Retinal pigment epithelial cell (primary cell): ENCODE data around the gene CACNG3.

Experiments
- DNase-seq: peaks from one replicate; pipeline ENCODE4 v3.0.0-alpha.2; 2010; ENCODE audit warnings: low read depth
- H3K4me3 ChIP-seq: 2 replicates; pipeline ENCODE4 v1.5.1; 2011; ENCODE audit warnings: mild to moderate bottlenecking, low read length, control low read depth, moderate library complexity
- TF ChIP-seq, protein P1 (sequence below): conservative IDR thresholded peaks from 2 replicates; pipeline ENCODE4 v1.5.1; 2011; ENCODE audit warnings: low read depth, low read length, control low read depth, inconsistent platforms

Gene CACNG3

DNA sequence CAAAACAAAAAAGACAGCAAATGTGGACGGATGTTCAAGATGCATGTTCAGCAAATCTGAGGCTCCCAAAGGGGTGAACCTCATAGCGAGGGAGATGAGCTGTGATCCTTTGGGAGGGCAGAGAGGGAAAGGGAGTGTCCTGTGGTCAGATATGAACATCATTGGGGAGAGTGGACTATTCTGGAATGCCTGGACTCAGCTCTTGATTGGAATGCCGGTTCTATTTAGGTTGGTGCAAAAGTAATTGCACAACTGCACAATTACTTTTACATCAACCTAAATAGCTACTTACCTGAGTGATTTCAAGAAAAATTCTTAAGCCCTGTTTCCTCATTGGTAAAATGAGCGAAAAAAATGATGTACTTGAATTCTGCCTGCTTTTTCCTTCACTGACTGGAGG, 89.6 kb downstream of the CACNG3 start:
- DNase-seq, result no peak
- H3K4me3 ChIP-seq, result no peak overlapping the region
- TF ChIP-seq, protein P1, sequence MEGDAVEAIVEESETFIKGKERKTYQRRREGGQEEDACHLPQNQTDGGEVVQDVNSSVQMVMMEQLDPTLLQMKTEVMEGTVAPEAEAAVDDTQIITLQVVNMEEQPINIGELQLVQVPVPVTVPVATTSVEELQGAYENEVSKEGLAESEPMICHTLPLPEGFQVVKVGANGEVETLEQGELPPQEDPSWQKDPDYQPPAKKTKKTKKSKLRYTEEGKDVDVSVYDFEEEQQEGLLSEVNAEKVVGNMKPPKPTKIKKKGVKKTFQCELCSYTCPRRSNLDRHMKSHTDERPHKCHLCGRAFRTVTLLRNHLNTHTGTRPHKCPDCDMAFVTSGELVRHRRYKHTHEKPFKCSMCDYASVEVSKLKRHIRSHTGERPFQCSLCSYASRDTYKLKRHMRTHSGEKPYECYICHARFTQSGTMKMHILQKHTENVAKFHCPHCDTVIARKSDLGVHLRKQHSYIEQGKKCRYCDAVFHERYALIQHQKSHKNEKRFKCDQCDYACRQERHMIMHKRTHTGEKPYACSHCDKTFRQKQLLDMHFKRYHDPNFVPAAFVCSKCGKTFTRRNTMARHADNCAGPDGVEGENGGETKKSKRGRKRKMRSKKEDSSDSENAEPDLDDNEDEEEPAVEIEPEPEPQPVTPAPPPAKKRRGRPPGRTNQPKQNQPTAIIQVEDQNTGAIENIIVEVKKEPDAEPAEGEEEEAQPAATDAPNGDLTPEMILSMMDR, result no peak

DNA sequence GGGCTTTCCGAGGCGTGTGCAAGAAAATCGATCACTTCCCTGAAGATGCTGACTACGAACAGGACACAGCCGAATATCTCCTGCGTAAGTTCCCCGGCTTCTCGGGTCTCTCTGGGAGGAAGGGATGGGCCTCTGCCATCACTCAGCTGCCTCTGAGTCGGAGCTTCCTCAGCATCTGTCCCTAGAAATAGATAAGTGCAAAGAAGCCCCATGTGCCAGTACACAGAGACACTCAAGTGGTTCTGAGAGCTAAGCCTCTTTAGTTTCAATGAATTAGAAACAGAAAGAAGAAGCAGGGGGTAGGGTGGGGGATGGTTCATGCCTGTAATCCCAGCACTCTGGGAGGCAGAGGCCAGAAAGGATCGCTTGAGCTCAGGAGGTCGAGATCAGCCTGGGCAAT, 90.6 kb downstream of the CACNG3 start:
- H3K4me3 ChIP-seq, result no peak overlapping the region
- TF ChIP-seq, protein P1, result no peak
- no peak for DNase-seq

DNA sequence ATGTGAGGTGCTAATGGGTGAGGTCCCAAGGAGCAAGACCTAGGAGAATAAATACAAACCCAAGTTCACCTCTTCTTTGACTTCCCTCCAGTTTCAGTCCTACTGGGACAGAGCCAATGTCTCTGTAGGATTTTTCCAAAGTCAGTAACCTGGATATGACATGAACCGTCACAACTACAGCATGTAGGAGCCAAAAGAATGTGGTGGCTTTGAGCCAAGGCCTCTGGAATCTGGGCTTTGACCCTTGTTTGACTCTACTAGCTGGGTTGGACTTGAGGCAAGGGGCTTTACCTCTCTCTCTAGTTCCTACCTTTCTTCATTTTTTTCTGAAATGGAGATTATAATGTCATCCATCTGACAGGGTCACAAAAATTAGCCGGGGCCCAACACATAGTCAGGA, 91.4 kb downstream of the CACNG3 start:
- TF ChIP-seq, protein P1, result no peak

DNA sequence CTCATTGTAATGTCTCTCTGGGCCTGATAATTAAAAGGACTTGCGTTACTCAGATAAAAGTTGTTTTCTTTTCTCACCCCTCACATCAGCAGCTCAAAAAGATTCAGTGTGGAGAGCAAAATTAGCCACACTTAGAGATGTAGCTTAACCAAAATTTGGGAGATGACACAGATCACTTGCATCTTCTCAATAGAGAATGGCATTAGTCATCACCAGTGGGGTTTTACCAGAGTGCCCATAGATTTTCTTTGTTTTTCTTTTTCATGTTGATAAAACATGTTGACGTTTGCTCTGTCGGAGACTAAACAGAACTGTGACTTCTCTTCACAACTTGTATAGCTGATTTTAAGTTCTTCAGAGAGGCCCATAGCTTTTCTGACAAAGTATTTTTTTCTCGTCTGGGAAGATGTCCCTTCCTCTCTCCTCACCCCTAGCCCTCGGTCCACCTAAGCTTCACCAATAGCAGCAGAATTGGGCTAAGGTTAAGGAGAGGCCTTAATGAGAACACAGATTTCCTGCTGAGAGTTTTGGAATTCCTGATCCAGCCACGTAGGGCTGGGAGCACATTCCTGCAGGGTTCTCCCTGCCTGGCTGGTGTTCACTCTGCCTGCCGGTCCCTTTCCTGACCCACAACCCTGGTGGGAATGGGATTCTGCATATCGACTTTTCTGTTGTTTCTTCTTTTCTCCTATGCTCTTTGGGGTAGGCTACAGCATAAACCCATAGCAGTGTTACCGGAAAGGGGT, 92.6 kb downstream of the CACNG3 start:
- DNase-seq, result peak; percentile 2
- no peak overlapping the region for H3K4me3 ChIP-seq
- TF ChIP-seq, protein P1, result no peak

More for the DNA sequence above, 91.4 kb downstream of the CACNG3 start:
- H3K4me3 ChIP-seq, result no peak overlapping the region
- peak; percentile 44 for DNase-seq

DNA sequence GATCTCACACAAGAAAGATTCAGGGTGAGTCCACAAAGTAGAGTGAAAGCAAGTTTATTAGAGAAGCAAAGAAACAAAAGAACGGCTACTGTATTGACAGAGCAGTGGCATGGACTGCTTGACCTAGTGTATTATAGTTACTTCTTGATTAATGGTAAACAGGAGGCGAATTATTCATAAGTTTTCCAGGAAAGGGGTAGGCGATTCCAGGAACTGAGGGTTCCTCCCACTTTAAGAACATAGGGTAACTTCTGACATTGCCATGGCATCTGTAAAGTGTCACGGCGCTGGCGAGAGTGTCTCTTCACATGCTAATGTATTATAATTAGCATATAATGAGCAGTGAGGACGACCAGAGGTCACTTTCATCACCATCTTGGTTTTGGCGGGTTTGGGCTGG, 93.2 kb downstream of the CACNG3 start:
- no peak for DNase-seq
- H3K4me3 ChIP-seq, result no peak overlapping the region

DNA sequence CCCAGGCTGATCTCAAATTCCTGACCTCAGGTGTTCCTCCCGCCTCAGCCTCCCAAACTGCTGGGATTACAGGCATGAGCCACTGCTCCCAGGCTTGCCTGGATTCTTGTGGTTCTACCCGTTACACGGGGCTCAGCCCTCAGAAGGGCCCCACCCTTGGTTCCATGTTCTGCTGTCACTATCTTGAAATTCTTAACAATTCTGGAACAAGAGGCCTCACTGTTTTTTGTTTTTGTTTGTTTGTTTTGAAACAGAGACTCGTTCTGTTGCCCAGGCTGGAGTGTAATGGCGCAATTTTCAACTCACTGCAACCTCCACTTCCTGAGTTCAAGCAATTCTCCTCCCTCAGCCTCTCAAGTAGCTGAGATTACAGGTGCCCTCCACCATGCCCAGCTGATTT, 96.6 kb downstream of the CACNG3 start:
- DNase-seq, result no peak
- no peak overlapping the region for H3K4me3 ChIP-seq
- TF ChIP-seq, protein P1, result no peak

More for the DNA sequence above, 93.2 kb downstream of the CACNG3 start:
- TF ChIP-seq, protein P1, result no peak

DNA sequence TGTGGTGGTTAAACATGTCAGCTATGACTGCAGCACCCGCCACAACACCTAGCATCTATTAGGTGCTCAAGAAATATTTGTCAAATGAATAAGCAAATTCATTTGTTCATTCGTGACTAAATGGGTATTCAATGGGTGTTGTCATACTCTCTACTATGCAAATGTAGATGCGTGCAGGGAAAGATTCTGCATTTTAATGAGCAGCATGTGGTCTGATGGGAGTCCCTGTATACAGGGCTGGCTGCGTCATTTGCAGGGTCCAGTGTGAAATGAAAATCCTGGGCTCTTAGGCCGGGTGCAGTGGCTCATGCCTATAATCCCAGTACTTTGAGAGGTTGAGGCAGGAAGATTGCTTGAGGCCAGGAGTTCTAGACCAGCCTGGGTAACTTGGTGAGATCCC, 97.5 kb downstream of the CACNG3 start:
- no peak overlapping the region for H3K4me3 ChIP-seq
- no peak for DNase-seq
- TF ChIP-seq, protein P1, result no peak
